ENCODE measurements around the gene CR1L. TPM values are rescaled to one million over a fixed set of nuclear protein-coding genes. Genes with fewer than 3 reads are reported as not detected.
A peak's percentile ranks its signal among the peaks of the same experiment; 100 is the strongest.
"Not testable (repeated sequence)": the region's sequence is repeated elsewhere in the genome, so short reads cannot be mapped to it uniquely, and the experiment has no call there.

Gene CR1L
- total RNA-seq, 1 experiment from 2014 or later = not detected

GRCh38 chr1:207682872-207683434 is 38.0 kb downstream of the CR1L start:
- DNase-seq (ENCODE audit: low spot score) = not testable (repeated sequence)

DNA sequence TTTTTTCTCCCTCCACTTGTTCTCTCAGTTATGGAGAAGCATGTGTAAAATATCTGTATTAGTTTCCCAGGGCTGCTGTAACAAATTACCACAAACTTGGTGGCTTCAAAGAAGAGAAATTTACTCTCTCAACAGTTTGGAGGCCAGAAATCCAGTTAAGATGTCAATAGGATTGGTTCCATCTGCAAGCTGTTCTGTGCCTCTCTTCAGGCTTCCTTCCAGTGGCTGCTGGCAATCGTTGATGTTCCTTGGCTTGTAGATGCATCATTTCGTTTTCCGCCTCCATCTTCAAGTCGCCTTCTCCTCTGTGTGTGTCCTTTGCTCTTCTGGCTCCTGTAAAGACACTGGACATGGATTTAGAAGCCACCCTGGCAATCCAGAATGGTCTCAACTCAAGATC is 45.6 kb downstream of the CR1L start:
- not testable (repeated sequence) for DNase-seq (ENCODE audit: low spot score)

- no peak for DNase-seq (ENCODE audit: low spot score)
Measured at GRCh38 chr1:207691010-207691409, 46.1 kb downstream of the CR1L start.

DNA sequence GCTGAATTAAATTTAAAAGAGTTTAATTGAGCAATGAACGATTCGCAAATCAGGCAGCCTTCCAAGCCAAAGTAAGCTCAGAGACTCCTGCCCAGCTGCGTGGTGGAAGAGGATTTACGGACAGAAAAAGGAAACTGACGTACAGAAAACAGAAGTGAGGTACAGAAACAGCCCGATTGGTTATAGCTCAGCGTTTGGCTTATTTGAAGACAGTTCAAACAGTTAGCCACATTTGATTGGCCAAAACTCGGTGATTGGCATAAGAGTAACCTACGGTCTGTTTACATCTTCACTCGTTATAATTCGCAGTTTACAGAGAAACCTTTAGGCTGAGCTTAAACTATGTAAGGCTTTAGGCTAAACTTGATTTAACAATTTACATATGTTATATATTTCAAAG is 46.9 kb downstream of the CR1L start:
- DNase-seq (ENCODE audit: low spot score) = no peak

- DNase-seq (ENCODE audit: low spot score) = not testable (repeated sequence)
Measured at GRCh38 chr1:207692291-207692690, 47.4 kb downstream of the CR1L start.

DNA sequence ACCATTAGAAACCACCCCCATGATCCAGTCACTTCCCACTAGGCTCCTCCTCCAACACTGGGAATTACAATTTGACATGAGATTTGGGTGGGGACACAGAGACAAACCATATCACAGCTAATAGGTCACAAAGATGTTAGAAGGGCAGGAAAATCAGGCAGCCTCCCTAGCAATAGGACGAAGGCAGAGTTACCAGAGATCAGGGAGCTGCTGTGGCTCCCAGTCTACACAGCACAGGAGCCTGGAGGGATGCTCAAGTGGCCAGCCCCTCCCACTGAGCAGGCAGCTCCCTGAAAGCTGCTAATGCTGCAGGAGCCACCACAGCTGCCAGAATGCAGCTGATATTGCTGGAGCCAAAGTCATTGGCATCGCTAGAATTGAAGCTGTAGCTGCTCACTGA is 51.0 kb downstream of the CR1L start:
- no peak for DNase-seq (ENCODE audit: low spot score)

- DNase-seq (ENCODE audit: low spot score) = peak; percentile 75
Measured at GRCh38 chr1:207698822-207699483, 54.0 kb downstream of the CR1L start.

DNA sequence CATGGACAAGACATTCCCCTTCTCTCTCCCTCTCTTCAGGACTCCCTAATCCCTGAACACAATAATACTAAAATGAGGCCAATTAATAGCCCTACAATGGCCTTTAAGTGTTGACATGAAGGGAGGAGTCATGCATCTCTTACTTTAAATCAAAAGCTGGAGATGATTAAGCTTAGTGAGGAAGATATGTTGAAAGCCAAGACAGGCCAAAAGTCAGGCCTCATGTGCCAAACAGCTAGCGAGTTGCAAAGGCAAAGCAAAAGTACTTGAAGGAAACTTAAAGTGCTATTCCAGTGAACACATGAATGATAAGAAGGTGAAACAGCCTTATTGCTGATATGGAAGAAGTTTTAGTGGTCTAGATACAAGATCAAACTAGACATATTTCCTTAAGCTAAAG is 57.4 kb downstream of the CR1L start:
- DNase-seq (ENCODE audit: low spot score) = no peak

DNA sequence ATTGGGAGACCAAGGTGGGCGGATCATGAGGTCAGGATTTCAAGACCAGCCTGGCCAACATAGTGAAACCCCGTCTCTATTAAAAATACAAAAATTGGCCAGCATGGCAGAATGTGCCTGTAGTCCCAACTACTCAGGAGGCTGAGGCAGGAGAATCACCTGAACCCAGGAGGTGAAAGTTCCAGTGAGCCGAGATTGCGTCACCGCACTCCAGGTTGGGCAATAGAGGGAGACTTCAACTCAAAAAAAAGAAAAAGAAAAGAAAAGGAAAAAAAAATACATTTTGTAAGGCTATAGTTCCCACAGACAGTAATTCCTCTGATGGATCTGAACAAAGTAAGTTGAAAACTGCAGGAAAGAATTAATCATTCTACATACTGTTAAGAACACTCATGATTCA is 58.8 kb downstream of the CR1L start:
- no peak for DNase-seq (ENCODE audit: low spot score)

GRCh38 chr1:207708004-207708403 is 63.1 kb downstream of the CR1L start:
- not testable (repeated sequence) for DNase-seq (ENCODE audit: low spot score)

DNA sequence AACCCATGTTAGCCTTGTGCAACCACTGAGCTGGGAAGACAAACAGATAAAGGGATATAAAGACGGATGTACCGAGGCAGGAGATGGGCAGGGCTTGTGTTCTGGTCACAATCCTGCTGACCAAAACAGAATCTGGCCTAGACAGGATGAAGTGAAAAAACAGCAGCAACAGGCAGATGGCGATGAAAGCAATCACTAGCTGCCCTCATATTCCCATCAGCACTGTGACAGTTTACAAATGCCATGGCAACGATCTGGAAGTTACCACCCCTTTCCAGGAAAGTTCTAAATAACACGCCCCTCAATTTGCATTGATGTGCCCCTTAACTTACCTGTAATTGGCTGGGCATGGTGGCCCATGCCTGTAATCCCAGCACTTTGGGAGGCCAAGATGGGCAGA is 66.4 kb downstream of the CR1L start:
- peak; percentile 34 for DNase-seq (ENCODE audit: low spot score)

GRCh38 chr1:207712701-207713100 is 67.8 kb downstream of the CR1L start:
- not testable (repeated sequence) for DNase-seq (ENCODE audit: low spot score)

- DNase-seq (ENCODE audit: low spot score) = no peak
Measured at GRCh38 chr1:207713529-207713928, 68.6 kb downstream of the CR1L start.

- DNase-seq (ENCODE audit: low spot score) = no peak
Measured at GRCh38 chr1:207719234-207719633, 74.3 kb downstream of the CR1L start.

- not testable (repeated sequence) for DNase-seq (ENCODE audit: low spot score)
Measured at GRCh38 chr1:207728200-207728858, 83.4 kb downstream of the CR1L start.

GRCh38 chr1:207737503-207738157 is 92.7 kb downstream of the CR1L start:
- DNase-seq (ENCODE audit: low spot score) = not testable (repeated sequence)

- not testable (repeated sequence) for DNase-seq (ENCODE audit: low spot score)
Measured at GRCh38 chr1:207738158-207738659, 93.3 kb downstream of the CR1L start.

- DNase-seq (ENCODE audit: low spot score) = no peak
Measured at GRCh38 chr1:207740207-207740606, 95.3 kb downstream of the CR1L start.

DNA sequence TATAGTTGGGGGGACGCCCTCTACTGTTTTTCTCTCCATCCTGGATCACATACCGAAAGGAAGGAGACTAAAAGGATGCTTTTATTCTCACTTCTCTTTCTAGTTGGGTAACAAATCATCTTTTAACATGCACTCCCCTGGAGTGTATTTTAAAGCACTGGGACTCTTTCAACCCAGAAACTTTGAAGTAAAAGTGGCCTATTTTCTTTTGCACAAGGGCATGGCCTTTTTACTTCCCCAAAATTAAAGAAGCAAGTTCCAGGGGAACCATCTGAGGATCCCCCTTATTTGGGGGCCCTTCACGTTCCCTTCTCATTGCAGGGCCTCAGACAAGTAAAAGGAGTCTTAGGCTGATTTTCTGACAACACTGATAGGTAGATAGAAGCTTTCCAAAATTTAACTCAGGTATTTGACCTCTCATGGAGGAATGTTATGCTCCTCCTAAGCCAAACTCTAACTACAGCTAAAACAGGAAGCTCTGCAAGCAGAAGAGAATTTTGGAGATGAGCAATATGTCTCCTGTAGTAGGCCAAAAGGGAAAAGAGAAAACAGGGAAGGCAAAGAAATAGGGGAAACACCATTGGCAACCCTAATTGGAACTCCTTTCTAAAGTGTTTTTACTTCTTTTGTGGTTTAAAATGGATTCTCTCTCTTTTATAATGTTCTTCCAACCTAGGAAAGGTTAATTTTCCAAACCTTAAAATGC is 98.1 kb downstream of the CR1L start:
- DNase-seq (ENCODE audit: low spot score) = no peak

DNA sequence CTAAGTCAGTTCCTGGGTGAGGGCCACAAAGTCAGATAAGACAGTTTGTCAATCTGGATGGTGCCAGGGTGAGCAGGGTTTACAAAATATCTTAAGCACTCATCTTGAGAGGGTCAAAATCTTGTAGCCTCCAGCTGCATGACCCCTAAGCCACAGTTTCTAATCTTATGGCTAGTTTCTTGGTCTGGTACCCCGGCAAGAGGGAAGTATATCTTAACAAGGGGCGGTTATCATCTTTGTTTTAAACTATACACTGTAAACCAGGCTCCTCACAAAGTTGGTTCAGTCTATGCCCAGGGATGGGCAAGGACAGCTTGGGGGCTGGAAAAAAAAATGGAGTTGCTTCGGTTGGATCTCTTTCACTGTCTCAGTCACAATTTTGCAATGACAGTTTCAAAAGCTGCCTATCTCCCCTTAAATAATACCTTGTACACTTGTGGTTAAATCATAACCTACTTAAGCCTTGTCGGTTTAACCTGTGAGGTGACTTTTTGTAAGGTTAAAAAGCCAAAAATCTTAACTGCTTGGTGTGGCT is 99.1 kb downstream of the CR1L start:
- DNase-seq (ENCODE audit: low spot score) = no peak

DNA sequence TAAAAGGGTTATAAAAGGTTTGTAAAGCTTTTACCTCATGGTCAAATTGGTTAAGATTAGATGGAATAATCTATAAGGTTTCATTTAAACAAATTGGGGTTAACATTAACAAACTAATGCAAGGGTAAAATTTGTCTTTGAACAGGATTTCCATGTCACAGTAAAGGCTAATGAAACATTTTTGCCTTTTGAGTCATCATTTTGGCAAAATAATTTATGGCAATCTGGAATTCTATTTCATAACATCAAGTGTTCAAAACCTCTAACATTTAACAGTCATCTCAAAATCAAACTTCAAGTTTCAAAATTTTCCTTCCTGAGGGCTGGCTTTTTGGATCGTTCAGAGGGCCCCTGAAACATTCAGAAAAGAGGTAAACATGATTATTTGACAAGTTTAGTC is 100.4 kb downstream of the CR1L start:
- DNase-seq (ENCODE audit: low spot score) = no peak
